Neural cell (in vitro differentiated cells): ENCODE results near the gene COL15A1. TPM values are rescaled to one million over a fixed set of nuclear protein-coding genes. Genes with fewer than 3 reads are reported as not detected.

Experiments
- H2AFZ ChIP-seq: fragments of 200-600, 300-800 bp; sonication (generic), shearing (Covaris generic); 2 replicates; pipeline ENCODE4 v1.6.0; 2014; ENCODE audit warnings: low read depth, mild to moderate bottlenecking, antibody characterized with exemption, low read length, moderate library complexity
- H3F3A ChIP-seq: fragments of 200-600 bp; shearing (Covaris generic); 2 replicates; pipeline ENCODE4 v1.6.1; 2016; ENCODE audit warnings: mild to moderate bottlenecking, moderate library complexity, mixed read lengths, antibody characterized with exemption, low read length; ENCODE audit not compliant: insufficient read depth, poor library complexity, severe bottlenecking
- H3K27ac ChIP-seq: fragments of 200-600, 300-800 bp; sonication (generic), shearing (Covaris generic); 2 replicates; pipeline ENCODE4 v1.5.1; 2014; ENCODE audit warnings: mild to moderate bottlenecking, low read length, moderate library complexity
- H3K27me3 ChIP-seq: fragments of 300-800, 200-600 bp; sonication (generic), shearing (Covaris generic); 2 replicates; pipeline ENCODE4 v1.6.0; 2014; ENCODE audit warnings: mild to moderate bottlenecking, low read depth, low read length, moderate library complexity; ENCODE audit not compliant: insufficient read depth
- H3K36me3 ChIP-seq: fragments of 300-800, 200-600 bp; sonication (generic), shearing (Covaris generic); 2 replicates; pipeline ENCODE4 v1.5.1; 2014; ENCODE audit warnings: mild to moderate bottlenecking, antibody characterized with exemption, low read length, moderate library complexity; ENCODE audit not compliant: insufficient read depth
- H3K4me2 ChIP-seq: fragments of 300-800, 200-600 bp; sonication (generic), shearing (Covaris generic); 2 replicates; pipeline ENCODE4 v1.6.0; 2014; ENCODE audit warnings: mild to moderate bottlenecking, low read length
- H3K4me3 ChIP-seq: fragments of 300-800, 200-600 bp; sonication (generic), shearing (Covaris generic); 2 replicates; pipeline ENCODE4 v1.5.1; 2014; ENCODE audit warnings: mild to moderate bottlenecking, low read length, moderate library complexity
- H3K79me2 ChIP-seq: fragments of 200-600 bp; shearing (Covaris generic); replicated peaks from 2 replicates; pipeline ENCODE4 v1.6.0; 2014; ENCODE audit warnings: mild to moderate bottlenecking, low read length, moderate library complexity; ENCODE audit not compliant: insufficient read depth
- H3K9ac ChIP-seq: fragments of 300-800, 200-600 bp; sonication (generic), shearing (Covaris generic); 2 replicates; pipeline ENCODE4 v1.6.1; 2016; ENCODE audit warnings: mild to moderate bottlenecking, low read length, mixed read lengths
- H3K9me2 ChIP-seq: fragments of 200-600 bp; shearing (Covaris generic); 2 replicates; pipeline ENCODE4 v1.6.1; 2016; ENCODE audit warnings: mild to moderate bottlenecking, low read length, mixed read lengths; ENCODE audit not compliant: insufficient read depth
- H3K9me3 ChIP-seq: fragments of 200-600, 300-800 bp; sonication (generic), shearing (Covaris generic); 2 replicates; pipeline ENCODE4 v1.6.1; 2016; ENCODE audit warnings: mild to moderate bottlenecking, mixed run types, low read length, moderate library complexity, mixed read lengths
- H4K20me1 ChIP-seq: fragments of 200-600 bp; shearing (Covaris generic); 2 replicates; pipeline ENCODE4 v1.6.1; 2016; ENCODE audit warnings: mild to moderate bottlenecking, mixed run types; ENCODE audit not compliant: insufficient read depth
- EP300 ChIP-seq: fragments of 450-650 bp; conservative IDR thresholded peaks from 2 replicates; pipeline ENCODE4 v1.6.1; 2014; ENCODE audit warnings: antibody characterized with exemption, mild to moderate bottlenecking, moderate library complexity; ENCODE audit not compliant: poor library complexity, severe bottlenecking
- EZH2 ChIP-seq: fragments of 200-600, 300-800 bp; shearing (Covaris generic), sonication (generic); IDR thresholded peaks from 2 replicates; pipeline ENCODE4 v1.6.1; 2014; ENCODE audit warnings: antibody characterized with exemption, low read length, borderline replicate concordance, mild to moderate bottlenecking; ENCODE audit not compliant: insufficient read depth, poor library complexity, severe bottlenecking
- MXI1 ChIP-seq: fragments of 450-650 bp; conservative IDR thresholded peaks from 2 replicates; pipeline ENCODE4 v1.6.1; 2014; ENCODE audit warnings: antibody characterized with exemption, mild to moderate bottlenecking; ENCODE audit not compliant: poor library complexity, severe bottlenecking
- POLR2AphosphoS5 ChIP-seq: IDR thresholded peaks from 2 replicates; pipeline ENCODE4 v1.6.1; 2012
- RAD21 ChIP-seq: fragments of 450-650 bp; conservative IDR thresholded peaks from 2 replicates; pipeline ENCODE4 v1.6.1; 2014; ENCODE audit warnings: antibody characterized with exemption, mild to moderate bottlenecking, moderate library complexity
- SMC3 ChIP-seq: fragments of 450-650 bp; conservative IDR thresholded peaks from 2 replicates; pipeline ENCODE4 v1.6.1; 2014; ENCODE audit warnings: antibody characterized with exemption, mild to moderate bottlenecking, moderate library complexity; ENCODE audit not compliant: poor library complexity
- TAF1 ChIP-seq: IDR thresholded peaks from 2 replicates; pipeline ENCODE4 v1.6.1; 2012; ENCODE audit warnings: low read depth
- polyA plus RNA-seq: library from polyadenylated mRNA; depleted of rRNA; stranded (reverse); fragments of >200 nt; gene quantifications from 2 replicates; pipeline ENCODE4 v1.2.3, GENCODE V29; 2014
- TF ChIP-seq, protein P1 (sequence below): fragments of 450-650 bp; IDR thresholded peaks from 2 replicates; pipeline ENCODE4 v1.5.1; 2014; ENCODE audit warnings: antibody characterized with exemption, mild to moderate bottlenecking, moderate library complexity; ENCODE audit not compliant: poor library complexity, severe bottlenecking
- TF ChIP-seq, protein P2 (sequence below): IDR thresholded peaks from 2 replicates; pipeline ENCODE4 v1.6.1; 2012; ENCODE audit warnings: borderline replicate concordance

The COL15A1 gene
- polyA plus RNA-seq, 1 donor from 2014 or later, result 2.8 TPM

DNA sequence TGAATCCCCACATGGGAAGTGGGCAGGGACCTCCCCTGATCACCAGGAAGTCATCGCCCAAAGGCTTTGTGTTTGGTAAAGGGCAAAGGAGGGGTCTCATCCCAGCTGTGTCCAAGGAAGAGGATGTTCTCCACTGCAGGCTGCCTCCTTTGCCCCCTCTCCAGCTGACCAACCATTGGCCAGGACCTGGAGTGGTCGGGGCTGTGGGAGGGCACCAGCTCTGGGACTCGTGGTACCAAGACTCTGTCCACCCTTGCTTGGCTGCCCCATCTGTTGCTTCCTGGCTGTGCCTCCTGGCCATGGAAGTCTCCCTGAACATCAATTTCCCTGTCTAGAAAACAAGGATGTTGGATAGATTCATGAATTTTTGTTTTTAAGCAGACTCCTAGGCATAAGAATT is 34.1 kb downstream of the COL15A1 start:
- H3K9ac ChIP-seq, result no peak overlapping the region
- no peaks in the 10 kb centered on the region for H3K36me3 ChIP-seq
- H3K9me3 ChIP-seq, result no peaks in the 10 kb centered on the region
- no peaks in the 10 kb centered on the region for H3K79me2 ChIP-seq
- H3K4me2 ChIP-seq, result no peak overlapping the region
- no peak overlapping the region for H3K4me3 ChIP-seq
- H3K27ac ChIP-seq, result peak overlapping the region; percentile 48
- H3K9me2 ChIP-seq, result no peaks in the 10 kb centered on the region
- H3K27me3 ChIP-seq, result no peaks in the 10 kb centered on the region
- no peaks in the 10 kb centered on the region for H4K20me1 ChIP-seq
- no peak overlapping the region for H2AFZ ChIP-seq
- no peak for TF ChIP-seq POLR2AphosphoS5
- H3F3A ChIP-seq, result no peaks in the 10 kb centered on the region

DNA sequence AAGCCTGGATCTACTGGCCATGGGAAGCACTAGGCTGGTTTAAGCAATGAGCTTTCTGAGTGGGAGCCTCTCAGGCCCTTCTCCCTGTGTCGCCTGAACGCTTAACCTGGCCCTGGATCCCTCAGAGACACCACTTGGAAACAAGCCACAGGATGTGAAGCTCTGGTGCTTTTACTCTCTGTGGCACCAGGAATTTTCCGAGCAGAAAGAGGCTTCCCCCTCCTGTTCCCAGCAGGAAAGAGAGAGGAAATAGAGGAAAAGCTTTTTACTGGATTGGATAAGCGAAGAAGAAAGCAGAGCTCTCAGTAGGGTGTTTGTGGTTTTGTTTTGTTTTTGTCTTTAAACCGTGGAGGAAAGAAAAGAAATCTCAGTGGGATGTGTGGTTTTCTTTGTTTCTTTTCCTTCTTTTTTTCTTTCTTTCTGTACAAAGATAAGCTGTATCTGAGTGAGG is 34.5 kb downstream of the COL15A1 start:
- H3K27me3 ChIP-seq, result no peaks in the 10 kb centered on the region
- peak overlapping the region; percentile 3 for H2AFZ ChIP-seq
- no peaks in the 10 kb centered on the region for H3K9me3 ChIP-seq
- H3K4me2 ChIP-seq, result no peak overlapping the region
- no peaks in the 10 kb centered on the region for H3F3A ChIP-seq
- H3K9ac ChIP-seq, result no peak overlapping the region
- no peaks in the 10 kb centered on the region for H4K20me1 ChIP-seq
- no peaks in the 10 kb centered on the region for H3K36me3 ChIP-seq
- no peaks in the 10 kb centered on the region for H3K79me2 ChIP-seq
- H3K27ac ChIP-seq, result peak overlapping the region; percentile 48
- no peak for TF ChIP-seq EZH2
- TF ChIP-seq POLR2AphosphoS5, result no peak
- TF ChIP-seq, protein P1, sequence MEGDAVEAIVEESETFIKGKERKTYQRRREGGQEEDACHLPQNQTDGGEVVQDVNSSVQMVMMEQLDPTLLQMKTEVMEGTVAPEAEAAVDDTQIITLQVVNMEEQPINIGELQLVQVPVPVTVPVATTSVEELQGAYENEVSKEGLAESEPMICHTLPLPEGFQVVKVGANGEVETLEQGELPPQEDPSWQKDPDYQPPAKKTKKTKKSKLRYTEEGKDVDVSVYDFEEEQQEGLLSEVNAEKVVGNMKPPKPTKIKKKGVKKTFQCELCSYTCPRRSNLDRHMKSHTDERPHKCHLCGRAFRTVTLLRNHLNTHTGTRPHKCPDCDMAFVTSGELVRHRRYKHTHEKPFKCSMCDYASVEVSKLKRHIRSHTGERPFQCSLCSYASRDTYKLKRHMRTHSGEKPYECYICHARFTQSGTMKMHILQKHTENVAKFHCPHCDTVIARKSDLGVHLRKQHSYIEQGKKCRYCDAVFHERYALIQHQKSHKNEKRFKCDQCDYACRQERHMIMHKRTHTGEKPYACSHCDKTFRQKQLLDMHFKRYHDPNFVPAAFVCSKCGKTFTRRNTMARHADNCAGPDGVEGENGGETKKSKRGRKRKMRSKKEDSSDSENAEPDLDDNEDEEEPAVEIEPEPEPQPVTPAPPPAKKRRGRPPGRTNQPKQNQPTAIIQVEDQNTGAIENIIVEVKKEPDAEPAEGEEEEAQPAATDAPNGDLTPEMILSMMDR, result no peak
- no peak for TF ChIP-seq SMC3
- TF ChIP-seq, protein P2, sequence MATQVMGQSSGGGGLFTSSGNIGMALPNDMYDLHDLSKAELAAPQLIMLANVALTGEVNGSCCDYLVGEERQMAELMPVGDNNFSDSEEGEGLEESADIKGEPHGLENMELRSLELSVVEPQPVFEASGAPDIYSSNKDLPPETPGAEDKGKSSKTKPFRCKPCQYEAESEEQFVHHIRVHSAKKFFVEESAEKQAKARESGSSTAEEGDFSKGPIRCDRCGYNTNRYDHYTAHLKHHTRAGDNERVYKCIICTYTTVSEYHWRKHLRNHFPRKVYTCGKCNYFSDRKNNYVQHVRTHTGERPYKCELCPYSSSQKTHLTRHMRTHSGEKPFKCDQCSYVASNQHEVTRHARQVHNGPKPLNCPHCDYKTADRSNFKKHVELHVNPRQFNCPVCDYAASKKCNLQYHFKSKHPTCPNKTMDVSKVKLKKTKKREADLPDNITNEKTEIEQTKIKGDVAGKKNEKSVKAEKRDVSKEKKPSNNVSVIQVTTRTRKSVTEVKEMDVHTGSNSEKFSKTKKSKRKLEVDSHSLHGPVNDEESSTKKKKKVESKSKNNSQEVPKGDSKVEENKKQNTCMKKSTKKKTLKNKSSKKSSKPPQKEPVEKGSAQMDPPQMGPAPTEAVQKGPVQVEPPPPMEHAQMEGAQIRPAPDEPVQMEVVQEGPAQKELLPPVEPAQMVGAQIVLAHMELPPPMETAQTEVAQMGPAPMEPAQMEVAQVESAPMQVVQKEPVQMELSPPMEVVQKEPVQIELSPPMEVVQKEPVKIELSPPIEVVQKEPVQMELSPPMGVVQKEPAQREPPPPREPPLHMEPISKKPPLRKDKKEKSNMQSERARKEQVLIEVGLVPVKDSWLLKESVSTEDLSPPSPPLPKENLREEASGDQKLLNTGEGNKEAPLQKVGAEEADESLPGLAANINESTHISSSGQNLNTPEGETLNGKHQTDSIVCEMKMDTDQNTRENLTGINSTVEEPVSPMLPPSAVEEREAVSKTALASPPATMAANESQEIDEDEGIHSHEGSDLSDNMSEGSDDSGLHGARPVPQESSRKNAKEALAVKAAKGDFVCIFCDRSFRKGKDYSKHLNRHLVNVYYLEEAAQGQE, result peak; percentile 96
- TF ChIP-seq TAF1, result no peak
- H3K9me2 ChIP-seq, result no peaks in the 10 kb centered on the region
- H3K4me3 ChIP-seq, result no peak overlapping the region

DNA sequence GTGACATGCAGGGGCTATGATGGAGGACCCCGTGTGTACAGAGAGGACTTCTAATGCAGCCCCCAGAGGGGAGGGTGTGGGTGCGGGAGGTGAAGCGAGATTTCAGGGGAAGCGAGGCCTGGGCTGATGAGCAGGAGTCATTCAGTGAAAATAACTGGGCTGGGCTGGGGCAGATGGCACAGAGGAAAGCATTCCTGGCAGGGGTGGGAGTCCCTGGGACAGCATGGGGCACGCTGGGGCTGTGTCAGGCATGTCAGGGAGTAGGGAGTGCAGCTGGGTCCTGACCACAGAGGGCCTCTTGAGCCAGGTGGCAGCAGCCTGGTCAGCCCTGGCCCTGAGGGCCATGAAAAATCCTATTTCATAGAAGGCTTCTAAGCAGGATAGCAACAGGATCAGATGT is 36.6 kb downstream of the COL15A1 start:
- no peaks in the 10 kb centered on the region for H4K20me1 ChIP-seq
- no peak overlapping the region for H3K4me2 ChIP-seq
- H3K27ac ChIP-seq, result no peak overlapping the region
- no peaks in the 10 kb centered on the region for H3K27me3 ChIP-seq
- H3F3A ChIP-seq, result no peaks in the 10 kb centered on the region
- no peaks in the 10 kb centered on the region for H3K9me2 ChIP-seq
- no peak overlapping the region for H2AFZ ChIP-seq
- no peak overlapping the region for H3K4me3 ChIP-seq
- H3K9ac ChIP-seq, result no peak overlapping the region
- TF ChIP-seq, protein P2, result no peak
- TF ChIP-seq SMC3 (no peak), POLR2AphosphoS5 (no peak), MXI1 (no peak), RAD21 (no peak), EZH2 (no peak), TAF1 (no peak), EP300 (no peak)
- TF ChIP-seq, protein P1, result no peak
- H3K36me3 ChIP-seq, result no peaks in the 10 kb centered on the region
- no peaks in the 10 kb centered on the region for H3K79me2 ChIP-seq
- no peaks in the 10 kb centered on the region for H3K9me3 ChIP-seq
